NT2/D1 (cell line): ENCODE results near the gene NDUFAF8.

Source experiments
- DNase-seq: peaks from one replicate; pipeline ENCODE4 v3.0.0-alpha.2; 2011; ENCODE audit warnings: low read depth, low spot score
- H3K27me3 ChIP-seq: 2 replicates; pipeline ENCODE4 v1.6.0; 2011; ENCODE audit warnings: mild to moderate bottlenecking; ENCODE audit not compliant: insufficient read length, insufficient read depth
- H3K36me3 ChIP-seq: 2 replicates; pipeline ENCODE4 v1.6.1; 2011; ENCODE audit warnings: mild to moderate bottlenecking, low read length, mixed read lengths; ENCODE audit not compliant: insufficient read depth, insufficient read length
- H3K4me1 ChIP-seq: 2 replicates; pipeline ENCODE4 v1.5.1; 2011; ENCODE audit not compliant: insufficient read depth, insufficient read length
- H3K4me3 ChIP-seq: 2 replicates; pipeline ENCODE4 v1.5.1; 2011; ENCODE audit warnings: low read depth; ENCODE audit not compliant: insufficient read length
- H3K9ac ChIP-seq: 2 replicates; pipeline ENCODE4 v1.6.0; 2011; ENCODE audit warnings: low read depth; ENCODE audit not compliant: insufficient read length
- H3K9me3 ChIP-seq: 2 replicates; pipeline ENCODE4 v1.5.1; 2011; ENCODE audit warnings: mild to moderate bottlenecking, low read length; ENCODE audit not compliant: insufficient read depth
- SUZ12 ChIP-seq: IDR thresholded peaks from 2 replicates; pipeline ENCODE4 v1.6.1; 2011; ENCODE audit not compliant: insufficient read length, insufficient read depth; ENCODE audit errors: extremely low read depth
- YY1 ChIP-seq: IDR thresholded peaks from 2 replicates; pipeline ENCODE4 v1.6.1; 2011; ENCODE audit not compliant: insufficient read length, insufficient read depth
- ZNF274 ChIP-seq: IDR thresholded peaks from 2 replicates; pipeline ENCODE4 v1.6.1; 2011; ENCODE audit warnings: mild to moderate bottlenecking, low read depth, low read length

The NDUFAF8 gene

DNA sequence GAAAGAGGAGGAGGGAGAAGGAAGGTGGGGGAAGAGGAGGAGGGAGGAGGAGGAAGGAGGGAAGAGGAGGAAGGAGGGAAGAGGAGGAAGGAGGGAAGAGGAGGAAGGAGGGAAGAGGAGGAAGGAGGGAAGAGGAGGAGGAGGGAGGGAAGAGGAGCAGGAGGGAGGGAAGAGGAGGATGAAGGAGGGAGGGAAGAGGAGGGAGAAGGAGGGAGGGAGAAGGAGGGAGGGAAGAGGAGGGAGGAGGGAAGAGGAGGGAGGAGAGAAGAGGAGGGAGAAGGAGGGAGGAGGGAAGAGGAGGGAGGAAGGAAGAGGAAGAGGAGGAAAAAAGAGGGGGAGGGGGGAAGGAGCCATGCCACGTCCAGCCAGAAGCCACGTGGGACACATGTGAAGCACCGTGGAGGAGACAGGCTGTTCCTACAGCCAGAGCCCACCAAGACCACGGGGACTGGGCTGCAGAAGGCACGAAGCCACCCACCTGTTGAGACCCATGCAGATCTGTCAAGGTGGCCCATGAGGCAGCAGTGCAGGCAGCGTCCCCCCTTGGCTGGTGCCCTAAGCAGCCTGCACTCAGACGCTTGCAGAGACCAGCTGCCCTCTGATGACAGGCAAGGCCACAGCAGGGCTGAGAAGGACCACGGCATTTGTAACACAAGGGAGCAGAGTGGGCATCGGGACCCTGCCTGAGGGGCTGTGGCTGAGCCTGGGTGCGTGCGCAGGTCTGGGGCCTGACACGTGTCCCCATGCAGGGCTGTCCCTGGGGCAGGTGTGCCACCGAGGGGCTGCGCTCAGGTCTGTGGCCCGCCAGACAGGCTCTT is 10.3 kb downstream of the NDUFAF8 start:
- no peak overlapping the region for H3K9ac ChIP-seq
- peaks cover 34% of the 10 kb centered on the region for H3K4me1 ChIP-seq
- TF ChIP-seq SUZ12 (no peak), ZNF274 (no peak), YY1 (no peak)
- H3K36me3 ChIP-seq = peaks cover 66% of the 10 kb centered on the region
- H3K9me3 ChIP-seq = no peaks in the 10 kb centered on the region
- H3K27me3 ChIP-seq = no peaks in the 10 kb centered on the region
- no peak overlapping the region for H3K4me3 ChIP-seq
- no peak for DNase-seq

DNA sequence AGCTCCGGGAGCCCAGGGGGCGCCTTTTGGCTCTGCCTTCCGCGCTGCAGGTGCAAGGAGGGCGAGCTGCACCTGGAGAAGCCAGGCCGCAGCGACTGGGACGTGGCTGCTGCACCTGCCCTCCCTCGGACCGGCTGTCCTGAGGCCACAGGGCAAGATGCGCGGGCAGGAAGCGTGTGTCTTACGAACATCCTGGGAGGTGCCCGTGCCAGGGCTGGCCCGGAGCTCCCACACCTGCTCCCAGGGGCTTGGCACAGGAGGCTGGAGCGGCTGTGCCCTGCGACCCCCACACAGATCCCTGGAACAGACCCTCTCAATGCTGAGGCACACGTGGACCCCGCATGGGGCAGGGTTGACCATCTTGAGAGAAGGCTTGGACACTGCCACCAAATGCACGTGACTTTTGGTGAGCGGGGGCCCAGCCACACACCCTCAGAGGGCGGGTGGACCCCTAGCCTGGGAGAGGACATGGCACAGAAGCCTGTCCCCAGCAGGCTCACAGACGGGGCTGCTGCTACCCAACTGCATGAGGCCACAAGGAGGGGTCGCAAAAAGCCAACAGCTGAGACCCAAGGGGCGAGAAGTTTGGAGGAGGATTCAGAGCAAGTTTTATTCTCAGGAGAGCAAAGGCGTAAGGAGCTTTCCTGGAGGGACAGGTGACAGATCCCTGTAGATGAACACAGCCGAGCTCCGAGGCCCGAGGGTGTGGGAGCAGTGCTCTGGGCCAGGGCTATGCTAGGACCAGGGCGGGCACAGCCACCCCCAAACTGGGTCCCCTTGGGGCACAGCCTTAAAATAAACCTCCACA is 11.4 kb downstream of the NDUFAF8 start:
- Histone ChIP-seq H3K9ac (no peak overlapping the region), H3K27me3 (no peaks in the 10 kb centered on the region), H3K4me3 (no peak overlapping the region), H3K9me3 (no peaks in the 10 kb centered on the region), H3K4me1 (peaks cover 33% of the 10 kb centered on the region), H3K36me3 (peaks cover 59% of the 10 kb centered on the region)
- DNase-seq = no peak
- TF ChIP-seq ZNF274 = no peak
- TF ChIP-seq SUZ12 = no peak
- no peak for TF ChIP-seq YY1

- no peak overlapping the region for H3K9ac ChIP-seq
- H3K4me3 ChIP-seq = no peak overlapping the region
- H3K4me1 ChIP-seq = peaks cover 35% of the 10 kb centered on the region
- no peak for DNase-seq
- H3K36me3 ChIP-seq = peaks cover 55% of the 10 kb centered on the region
- H3K9me3 ChIP-seq = no peaks in the 10 kb centered on the region
- no peaks in the 10 kb centered on the region for H3K27me3 ChIP-seq
- TF ChIP-seq ZNF274 = no peak
- TF ChIP-seq SUZ12 = no peak
- TF ChIP-seq YY1 = no peak
Measured at GRCh38 chr17:81251094-81251708, 12.1 kb downstream of the NDUFAF8 start.

- Histone ChIP-seq H3K27me3 (no peaks in the 10 kb centered on the region), H3K36me3 (peaks cover 54% of the 10 kb centered on the region), H3K9ac (peak overlapping the region; percentile 27), H3K4me1 (peaks cover 32% of the 10 kb centered on the region), H3K9me3 (no peaks in the 10 kb centered on the region), H3K4me3 (no peak overlapping the region)
- DNase-seq = no peak
- TF ChIP-seq SUZ12 = no peak
Measured at GRCh38 chr17:81251709-81252301, 12.7 kb downstream of the NDUFAF8 start.

DNA sequence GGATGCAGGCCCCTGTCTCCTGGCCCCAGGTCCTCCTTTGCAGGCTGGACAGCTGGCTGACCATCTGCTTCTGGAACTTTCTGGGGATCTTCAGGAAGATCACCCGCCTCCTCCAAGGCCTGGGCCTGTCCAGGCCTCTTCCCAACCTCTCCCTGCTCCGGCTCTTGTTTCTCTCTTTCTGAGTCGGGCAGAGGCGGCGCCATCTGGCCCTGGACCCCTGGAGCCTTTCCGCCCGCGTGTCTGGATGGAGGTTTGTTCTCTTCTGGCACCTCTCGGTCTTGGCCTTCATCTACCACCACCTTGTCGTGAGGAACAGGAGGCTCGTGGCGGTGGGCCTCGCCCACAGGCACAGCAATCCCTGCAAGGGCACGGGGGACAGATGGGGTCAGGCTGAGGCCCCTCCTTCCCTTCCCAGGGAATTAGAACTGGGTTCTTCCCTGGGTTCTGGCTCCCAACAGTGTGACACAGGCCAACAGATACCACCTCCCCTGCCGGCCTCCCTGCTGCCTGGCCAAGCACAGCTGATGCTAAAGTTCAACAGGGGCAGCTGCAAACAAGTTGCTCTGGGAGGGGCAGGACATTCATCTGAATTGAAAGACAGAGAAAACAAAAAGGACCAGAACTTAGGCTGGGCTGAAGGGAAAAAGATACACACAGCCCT is 13.3 kb downstream of the NDUFAF8 start:
- no peaks in the 10 kb centered on the region for H3K9me3 ChIP-seq
- H3K27me3 ChIP-seq = no peaks in the 10 kb centered on the region
- H3K4me3 ChIP-seq = no peak overlapping the region
- no peak for DNase-seq
- H3K4me1 ChIP-seq = peaks cover 32% of the 10 kb centered on the region
- H3K36me3 ChIP-seq = peaks cover 53% of the 10 kb centered on the region
- peak overlapping the region; percentile 27 for H3K9ac ChIP-seq
- TF ChIP-seq SUZ12 (no peak), ZNF274 (no peak), YY1 (no peak)

- H3K4me1 ChIP-seq = peaks cover 32% of the 10 kb centered on the region
- peaks cover 58% of the 10 kb centered on the region for H3K36me3 ChIP-seq
- H3K4me3 ChIP-seq = no peak overlapping the region
- H3K9me3 ChIP-seq = no peaks in the 10 kb centered on the region
- H3K9ac ChIP-seq = peak overlapping the region; percentile 27
- DNase-seq = no peak
- H3K27me3 ChIP-seq = no peaks in the 10 kb centered on the region
- no peak for TF ChIP-seq ZNF274
- TF ChIP-seq SUZ12 = no peak
- TF ChIP-seq YY1 = no peak
Measured at GRCh38 chr17:81252987-81253329, 13.8 kb downstream of the NDUFAF8 start.
